ENCODE results near the gene CKMT2. TPM values are rescaled to one million over a fixed set of nuclear protein-coding genes. Genes with fewer than 3 reads are reported as not detected.

Gene CKMT2
- total and polyA plus RNA-seq, 8 donors: 1.5 to 6.0 (median 4.8) TPM

DNA sequence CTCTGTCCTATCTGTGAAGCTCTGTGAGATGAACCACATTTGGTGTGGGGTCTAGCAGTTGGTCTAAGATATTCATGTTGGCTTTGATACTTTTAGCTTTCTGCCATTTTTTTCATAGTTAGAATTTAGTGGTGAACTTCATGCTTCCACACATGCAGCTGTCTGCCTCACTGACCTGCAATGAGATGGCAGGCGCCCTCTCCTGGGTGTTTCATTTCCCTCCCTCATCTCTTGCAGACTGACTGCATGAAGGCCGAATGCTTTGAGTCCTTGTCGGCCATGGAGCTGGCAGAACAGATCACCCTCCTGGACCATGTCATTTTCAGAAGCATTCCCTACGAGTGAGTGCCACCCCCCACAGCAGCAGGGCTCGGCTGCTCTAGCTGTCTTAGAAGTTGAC, 26.1 kb upstream of the CKMT2 start:
- intact Hi-C loops (cut with DNase I): no loop called here
- no peaks in the 10 kb centered on the region for H3K4me1 ChIP-seq

DNA sequence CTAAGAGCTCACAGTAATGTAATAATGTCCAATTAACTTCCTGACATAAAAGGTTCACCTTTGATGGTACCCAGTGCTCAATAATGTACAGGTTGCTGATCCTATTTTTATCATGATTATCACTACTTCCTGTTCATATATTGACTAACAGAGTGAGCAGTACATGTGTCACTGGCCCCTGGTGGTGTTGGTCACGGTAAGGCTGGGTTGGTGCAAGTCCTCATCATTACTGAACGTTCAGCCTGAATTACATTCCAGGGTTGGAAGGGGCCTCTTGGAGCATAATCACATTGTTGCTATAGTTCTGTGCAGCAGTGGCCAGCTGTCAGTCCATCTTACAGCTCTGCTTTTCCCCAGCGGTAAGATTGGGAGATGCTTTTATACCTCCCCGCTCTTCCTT, 24.2 kb upstream of the CKMT2 start:
- Histone ChIP-seq H3K36me3 (no peaks in the 10 kb centered on the region), H3K27ac (no peak overlapping the region), H3K27me3 (no peaks in the 10 kb centered on the region), H3K9me3 (no peaks in the 10 kb centered on the region), H3K4me1 (no peaks in the 10 kb centered on the region), H3K4me3 (no peak overlapping the region)
- TF ChIP-seq, protein P1, sequence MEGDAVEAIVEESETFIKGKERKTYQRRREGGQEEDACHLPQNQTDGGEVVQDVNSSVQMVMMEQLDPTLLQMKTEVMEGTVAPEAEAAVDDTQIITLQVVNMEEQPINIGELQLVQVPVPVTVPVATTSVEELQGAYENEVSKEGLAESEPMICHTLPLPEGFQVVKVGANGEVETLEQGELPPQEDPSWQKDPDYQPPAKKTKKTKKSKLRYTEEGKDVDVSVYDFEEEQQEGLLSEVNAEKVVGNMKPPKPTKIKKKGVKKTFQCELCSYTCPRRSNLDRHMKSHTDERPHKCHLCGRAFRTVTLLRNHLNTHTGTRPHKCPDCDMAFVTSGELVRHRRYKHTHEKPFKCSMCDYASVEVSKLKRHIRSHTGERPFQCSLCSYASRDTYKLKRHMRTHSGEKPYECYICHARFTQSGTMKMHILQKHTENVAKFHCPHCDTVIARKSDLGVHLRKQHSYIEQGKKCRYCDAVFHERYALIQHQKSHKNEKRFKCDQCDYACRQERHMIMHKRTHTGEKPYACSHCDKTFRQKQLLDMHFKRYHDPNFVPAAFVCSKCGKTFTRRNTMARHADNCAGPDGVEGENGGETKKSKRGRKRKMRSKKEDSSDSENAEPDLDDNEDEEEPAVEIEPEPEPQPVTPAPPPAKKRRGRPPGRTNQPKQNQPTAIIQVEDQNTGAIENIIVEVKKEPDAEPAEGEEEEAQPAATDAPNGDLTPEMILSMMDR (IDR thresholded peaks at IDR 0.05): no peak
- intact Hi-C loops (cut with DNase I): no loop called here
- no peak for ATAC-seq
- no peak for DNase-seq

More for the DNA sequence above, 26.1 kb upstream of the CKMT2 start:
- no peak overlapping the region for H3K27ac ChIP-seq
- no peak overlapping the region for H3K4me3 ChIP-seq
- no peak for ATAC-seq
- H3K36me3 ChIP-seq: no peaks in the 10 kb centered on the region
- TF ChIP-seq, protein P1 (IDR thresholded peaks at IDR 0.05): no peak
- no peaks in the 10 kb centered on the region for H3K9me3 ChIP-seq
- DNase-seq: no peak
- H3K27me3 ChIP-seq: no peaks in the 10 kb centered on the region

DNA sequence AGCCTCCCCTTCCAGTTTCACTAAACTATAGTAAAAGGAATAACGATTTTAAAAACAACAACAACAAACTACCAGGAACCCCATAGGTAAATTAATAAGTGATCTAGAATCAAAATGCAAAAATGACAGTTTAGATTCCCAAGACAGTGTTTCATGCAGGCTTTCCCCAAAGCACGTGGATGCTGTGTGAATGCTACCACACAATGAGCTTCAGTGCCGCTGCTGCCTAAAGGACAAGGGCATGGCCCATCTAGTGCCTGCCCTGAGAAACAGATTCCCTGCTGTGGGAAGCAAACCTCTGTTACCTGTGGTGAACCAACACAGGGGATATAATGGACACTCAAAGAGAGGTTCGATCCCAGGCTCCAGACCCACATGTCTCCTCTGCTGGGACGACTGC, 23.7 kb upstream of the CKMT2 start:
- no peak for ATAC-seq
- Histone ChIP-seq H3K36me3 (no peaks in the 10 kb centered on the region), H3K27ac (no peak overlapping the region), H3K4me3 (no peak overlapping the region), H3K4me1 (no peaks in the 10 kb centered on the region), H3K9me3 (no peaks in the 10 kb centered on the region), H3K27me3 (no peaks in the 10 kb centered on the region)
- no peak for DNase-seq
- intact Hi-C loops (cut with DNase I): no loop called here
- TF ChIP-seq, protein P1 (IDR thresholded peaks at IDR 0.05): no peak

DNA sequence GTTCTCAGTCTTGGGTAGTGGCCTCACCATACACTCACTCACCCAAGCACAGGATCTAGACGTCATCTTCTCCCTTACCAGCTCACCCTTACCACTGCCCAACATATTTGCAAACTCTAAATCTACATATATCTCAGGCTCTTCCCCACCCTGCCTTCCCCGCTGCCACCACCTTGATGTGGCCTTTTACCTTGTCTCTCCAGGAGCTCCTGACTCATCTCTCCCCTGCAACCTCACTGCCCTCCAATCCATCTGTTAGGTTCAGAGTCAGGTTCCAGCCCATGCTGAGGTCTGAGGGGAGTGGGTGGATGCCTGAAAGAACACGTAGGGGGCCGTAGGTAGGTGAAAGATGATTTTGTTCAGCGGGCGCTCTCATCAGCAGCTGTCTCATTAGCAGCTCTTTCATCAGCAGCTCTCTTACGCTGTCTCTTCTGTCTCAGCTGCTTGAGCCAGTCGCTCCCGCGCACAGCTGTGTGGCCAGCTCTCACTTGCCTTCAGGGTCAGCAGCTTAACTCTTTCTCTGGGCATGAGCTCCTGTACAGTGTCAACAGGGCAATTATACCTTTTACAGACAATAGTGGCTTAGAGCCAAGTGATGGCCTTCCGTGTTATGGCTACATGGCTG, 23.1 kb upstream of the CKMT2 start:
- ATAC-seq (no peak), DNase-seq (no peak)
- no peak overlapping the region for H3K4me3 ChIP-seq
- no peaks in the 10 kb centered on the region for H3K27me3 ChIP-seq
- no peak overlapping the region for H3K27ac ChIP-seq
- no peaks in the 10 kb centered on the region for H3K4me1 ChIP-seq
- H3K36me3 ChIP-seq: no peaks in the 10 kb centered on the region
- intact Hi-C loops (cut with DNase I): no loop called here
- TF ChIP-seq, protein P1 (IDR thresholded peaks at IDR 0.05): no peak
- H3K9me3 ChIP-seq: no peaks in the 10 kb centered on the region

DNA sequence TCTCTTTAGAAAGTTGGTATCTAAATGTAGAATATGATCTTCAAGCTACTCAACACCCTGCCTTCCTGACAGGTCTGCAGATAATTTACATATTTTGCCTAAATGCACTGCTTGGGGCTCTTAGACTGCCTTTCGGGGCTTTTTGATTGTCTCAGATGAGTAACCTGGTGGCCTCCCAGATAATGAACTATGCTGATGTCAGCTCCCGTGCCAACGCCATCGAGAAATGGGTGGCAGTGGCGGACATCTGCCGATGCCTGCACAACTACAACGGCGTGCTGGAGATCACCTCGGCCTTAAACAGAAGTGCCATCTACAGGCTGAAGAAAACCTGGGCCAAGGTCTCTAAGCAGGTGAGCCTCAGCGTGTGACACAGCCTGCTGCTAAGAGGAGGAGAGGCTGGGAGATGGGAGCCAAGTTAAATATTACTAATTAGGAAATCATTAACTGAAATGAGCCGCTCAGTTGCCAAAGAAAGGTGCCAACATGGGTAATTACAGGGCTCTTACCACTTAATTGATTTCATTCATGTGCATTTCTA, 20.8 kb upstream of the CKMT2 start:
- no peak overlapping the region for H3K4me3 ChIP-seq
- peak; percentile 94 for ATAC-seq
- no peak overlapping the region for H3K27ac ChIP-seq
- no peaks in the 10 kb centered on the region for H3K9me3 ChIP-seq
- no peaks in the 10 kb centered on the region for H3K27me3 ChIP-seq
- intact Hi-C loops (cut with DNase I): no loop called here
- no peaks in the 10 kb centered on the region for H3K36me3 ChIP-seq
- peak in 1 of 4 donors; percentile 52 for DNase-seq
- no peaks in the 10 kb centered on the region for H3K4me1 ChIP-seq
- TF ChIP-seq, protein P1 (IDR thresholded peaks at IDR 0.05): no peak
